Mesothelial cell of epicardium (in vitro differentiated cells): ENCODE measurements around the gene DNAJB6. TPM values are rescaled to one million over a fixed set of nuclear protein-coding genes. Genes with fewer than 3 reads are reported as not detected.

Experiments used
- DNase-seq, 2 experiments: peaks; one replicate each; pipeline ENCODE4 v3.0.0; 2021; ENCODE audit warnings: low spot score in 2 of 2; ENCODE audit not compliant: unreplicated experiment in 2 of 2
- H3K27ac Mint-ChIP-seq: 2 replicates; pipeline ENCODE4 v1.8.0; 2021; ENCODE audit warnings: mixed read lengths
- H3K27me3 Mint-ChIP-seq: 2 replicates; pipeline ENCODE4 v1.8.0; 2021; ENCODE audit warnings: low read depth, mixed read lengths
- H3K36me3 Mint-ChIP-seq: 2 replicates; pipeline ENCODE4 v1.8.0; 2021; ENCODE audit warnings: mixed read lengths
- H3K4me1 Mint-ChIP-seq: 2 replicates; pipeline ENCODE4 v1.8.0; 2021; ENCODE audit warnings: mixed read lengths
- H3K4me3 Mint-ChIP-seq: 2 replicates; pipeline ENCODE4 v1.8.0; 2021; ENCODE audit warnings: mild to moderate bottlenecking, moderate library complexity, mixed read lengths
- H3K9me3 Mint-ChIP-seq: 2 replicates; pipeline ENCODE4 v1.8.0; 2021; ENCODE audit warnings: mixed read lengths
- total RNA-seq: library from RNA; stranded (reverse); gene quantifications from 3 replicates; pipeline ENCODE4 v1.2.1, GENCODE V29; 2021
- TF ChIP-seq, protein P1 (sequence below): fragments of 200-600 bp; sonication (generic); IDR thresholded peaks from one replicate; pipeline ENCODE4 v1.5.0; 2021; ENCODE audit warnings: antibody characterized with exemption; ENCODE audit not compliant: unreplicated experiment

The DNAJB6 gene
- total RNA-seq, 1 donor from 2014 or later = 115 TPM

DNA sequence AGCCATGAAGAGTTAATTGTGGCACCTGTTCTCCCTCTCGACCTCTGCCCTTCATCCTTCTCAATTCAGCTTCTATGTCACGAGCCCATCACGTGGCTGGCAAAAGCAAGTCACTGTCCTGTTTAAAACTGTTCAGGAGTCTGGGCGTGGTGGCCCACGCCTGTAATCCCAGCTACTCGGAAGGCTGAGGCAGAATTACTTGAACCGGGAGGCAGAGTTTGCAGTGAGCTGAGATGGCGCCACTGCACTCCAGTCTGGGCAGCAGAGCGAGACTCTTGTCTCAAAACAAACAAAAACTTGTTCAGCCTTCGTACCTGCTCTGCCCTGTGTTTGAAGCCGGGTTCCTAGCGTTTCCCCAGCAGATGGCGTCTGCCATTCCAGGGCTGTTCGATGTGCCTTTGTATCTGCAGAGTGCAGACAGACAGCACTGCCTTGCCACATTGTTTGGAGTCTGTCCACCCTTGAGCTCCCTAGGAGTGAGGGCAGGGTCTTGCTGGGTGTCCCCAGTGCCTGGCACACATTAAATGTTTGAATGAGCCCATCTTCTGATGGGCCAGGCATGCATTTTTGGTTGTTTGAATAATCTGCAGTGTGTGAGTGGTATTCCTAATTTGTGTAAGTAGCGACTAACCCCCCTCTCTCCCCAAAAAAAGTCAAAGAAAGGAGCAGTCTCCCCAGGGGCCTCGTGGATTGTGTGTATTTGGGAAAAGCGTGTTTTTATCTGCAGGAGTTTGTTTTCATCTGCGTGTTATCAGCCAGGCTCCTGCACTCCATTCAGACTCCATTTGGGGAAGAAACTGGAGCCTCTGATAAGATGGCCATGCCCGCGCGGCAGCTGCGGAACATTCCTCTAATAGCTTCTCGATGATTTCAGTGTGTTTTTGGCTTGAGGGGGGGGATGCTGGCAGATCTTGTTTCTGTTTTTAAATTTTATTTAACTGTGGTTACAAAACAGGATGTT is 61.2 kb downstream of the DNAJB6 start:
- H3K36me3 Mint-ChIP-seq = peaks cover 27% of the 10 kb centered on the region
- peak overlapping the region; percentile 98 for H3K27ac Mint-ChIP-seq
- peak in 1 of 2 experiments; percentile 56 for DNase-seq
- H3K4me3 Mint-ChIP-seq = peak overlapping the region; percentile 35
- TF ChIP-seq, protein P1, sequence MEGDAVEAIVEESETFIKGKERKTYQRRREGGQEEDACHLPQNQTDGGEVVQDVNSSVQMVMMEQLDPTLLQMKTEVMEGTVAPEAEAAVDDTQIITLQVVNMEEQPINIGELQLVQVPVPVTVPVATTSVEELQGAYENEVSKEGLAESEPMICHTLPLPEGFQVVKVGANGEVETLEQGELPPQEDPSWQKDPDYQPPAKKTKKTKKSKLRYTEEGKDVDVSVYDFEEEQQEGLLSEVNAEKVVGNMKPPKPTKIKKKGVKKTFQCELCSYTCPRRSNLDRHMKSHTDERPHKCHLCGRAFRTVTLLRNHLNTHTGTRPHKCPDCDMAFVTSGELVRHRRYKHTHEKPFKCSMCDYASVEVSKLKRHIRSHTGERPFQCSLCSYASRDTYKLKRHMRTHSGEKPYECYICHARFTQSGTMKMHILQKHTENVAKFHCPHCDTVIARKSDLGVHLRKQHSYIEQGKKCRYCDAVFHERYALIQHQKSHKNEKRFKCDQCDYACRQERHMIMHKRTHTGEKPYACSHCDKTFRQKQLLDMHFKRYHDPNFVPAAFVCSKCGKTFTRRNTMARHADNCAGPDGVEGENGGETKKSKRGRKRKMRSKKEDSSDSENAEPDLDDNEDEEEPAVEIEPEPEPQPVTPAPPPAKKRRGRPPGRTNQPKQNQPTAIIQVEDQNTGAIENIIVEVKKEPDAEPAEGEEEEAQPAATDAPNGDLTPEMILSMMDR = no peak
- H3K27me3 Mint-ChIP-seq = no peaks in the 10 kb centered on the region
- peaks cover 17% of the 10 kb centered on the region for H3K4me1 Mint-ChIP-seq
- H3K9me3 Mint-ChIP-seq = no peaks in the 10 kb centered on the region

GRCh38 chr7:157399086-157399687 is 62.4 kb downstream of the DNAJB6 start:
- peak overlapping the region; percentile 98 for H3K27ac Mint-ChIP-seq
- peaks cover 17% of the 10 kb centered on the region for H3K4me1 Mint-ChIP-seq

GRCh38 chr7:157400171-157400860 is 63.5 kb downstream of the DNAJB6 start:
- H3K4me3 Mint-ChIP-seq = no peak overlapping the region
- TF ChIP-seq, protein P1 = no peak
- no peak overlapping the region for H3K27ac Mint-ChIP-seq
- peaks cover 28% of the 10 kb centered on the region for H3K36me3 Mint-ChIP-seq
- no peaks in the 10 kb centered on the region for H3K9me3 Mint-ChIP-seq
- H3K4me1 Mint-ChIP-seq = peaks cover 20% of the 10 kb centered on the region
- DNase-seq = no peak
- no peaks in the 10 kb centered on the region for H3K27me3 Mint-ChIP-seq

More at GRCh38 chr7:157399086-157399687, 62.4 kb downstream of the DNAJB6 start:
- Mint-ChIP-seq H3K27me3 (no peaks in the 10 kb centered on the region), H3K9me3 (no peaks in the 10 kb centered on the region), H3K36me3 (peaks cover 29% of the 10 kb centered on the region), H3K4me3 (no peak overlapping the region)
- no peak for DNase-seq
- TF ChIP-seq, protein P1 = no peak

GRCh38 chr7:157401567-157402387 is 65.0 kb downstream of the DNAJB6 start:
- Mint-ChIP-seq H3K27me3 (no peaks in the 10 kb centered on the region), H3K4me1 (peaks cover 20% of the 10 kb centered on the region), H3K36me3 (peaks cover 28% of the 10 kb centered on the region), H3K27ac (no peak overlapping the region), H3K4me3 (no peak overlapping the region), H3K9me3 (no peaks in the 10 kb centered on the region)
- no peak for DNase-seq
- TF ChIP-seq, protein P1 = no peak

GRCh38 chr7:157402388-157402703 is 65.5 kb downstream of the DNAJB6 start:
- Mint-ChIP-seq H3K27me3 (no peaks in the 10 kb centered on the region), H3K4me1 (peaks cover 20% of the 10 kb centered on the region), H3K36me3 (peaks cover 28% of the 10 kb centered on the region), H3K27ac (no peak overlapping the region), H3K4me3 (no peak overlapping the region), H3K9me3 (no peaks in the 10 kb centered on the region)
- no peak for DNase-seq
- TF ChIP-seq, protein P1 = no peak
